ENCODE results near the gene FYN. TPM values are rescaled to one million over a fixed set of nuclear protein-coding genes. Genes with fewer than 3 reads are reported as not detected.

FYN gene
- total RNA-seq (2021; ENCODE audit: unreplicated experiment), result 18.5 TPM
- 19.3 and 20.2 TPM in 2 replicates for polyA plus RNA-seq (2012)
- percentile 66 among the genes with signal in this experiment for Bru-seq, nascent RNA
- percentile 44 among the genes with signal in this experiment for BruChase-seq, experiment 1, labeled RNA remaining after a 6-hour chase
- percentile 50 among the genes with signal in this experiment for BruChase-seq, experiment 2, labeled RNA remaining after a 2-hour chase
- long read RNA-seq, partial matches to known transcripts, result 4 of 24 reads
- long read RNA-seq, other reads (novel, unspliced or antisense), result 14 of 24 reads

DNA sequence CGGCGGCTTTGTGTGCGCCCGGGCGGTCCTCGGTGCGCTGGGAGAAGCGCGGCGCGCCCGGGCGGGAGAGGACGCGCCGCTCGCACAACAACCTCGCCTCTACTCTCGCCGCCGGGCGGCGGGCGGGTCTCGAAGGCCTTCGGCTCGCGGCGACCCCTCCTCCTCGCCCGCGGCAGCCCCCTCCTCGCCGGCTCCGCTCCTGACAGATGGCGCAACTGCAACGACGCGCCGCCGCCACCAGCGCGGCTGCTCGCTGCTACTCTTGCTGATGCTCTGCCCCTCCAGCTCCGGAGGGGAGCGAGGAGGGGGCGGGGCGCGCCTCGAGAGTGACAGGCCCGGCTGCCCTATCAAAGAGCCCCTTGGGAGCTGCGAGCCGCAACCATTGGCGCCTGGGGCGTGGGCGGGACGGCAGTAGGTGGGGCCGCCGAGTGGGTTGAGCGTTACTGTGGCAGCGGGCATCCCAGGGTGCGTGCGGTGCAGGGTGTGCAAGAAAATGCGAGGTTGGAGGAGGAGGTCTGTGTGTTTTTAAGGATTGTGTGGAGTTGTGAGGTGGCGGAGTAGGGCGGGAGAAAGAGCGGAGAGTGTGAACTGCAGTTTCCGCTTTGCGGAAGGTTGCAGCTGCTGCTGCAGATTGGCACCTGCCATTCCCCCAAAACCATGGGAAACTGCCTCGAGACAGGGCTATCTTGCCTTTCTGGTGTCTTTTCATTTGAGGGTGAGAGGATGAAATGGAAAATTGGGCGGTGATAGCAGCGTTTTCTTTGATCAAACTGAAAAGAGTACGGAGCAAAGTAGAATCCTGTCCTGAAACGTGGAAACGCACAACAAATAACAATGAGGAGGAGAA lies at the start of gene FYN:
Gene FYN, minus strand, starts transcription at position 275 of the 847 bp plus-strand sequence. CDS start 153,401 bp downstream, outside the sequence.
- Histone ChIP-seq H3K27ac (ENCODE audit: low read depth, low read length) (peak within 1 kb of the TSS; percentile 39; the same call in 1 of the 2 replicates), H3K4me1 (ENCODE audit: control insufficient read depth in 1 of 2, insufficient read depth in 2 of 2, low read length in 2 of 2) (peaks cover 6 to 13% of the 10 kb centered on the region in 2 experiments), H3K4me3 (replicated peaks in 1 of 2; ENCODE audit: low read depth in 1 of 2, low read length in 2 of 2) (peak within 1 kb of the TSS; percentile 51 to 64), H3K79me2 (ENCODE audit: insufficient read depth, low read length) (no peaks in the 10 kb centered on the region), H3K9ac (ENCODE audit: low read length) (0 out of 2 replicates have a peak within 1 kb of the TSS, but pooled peaks have one; percentile 18), H2AFZ (ENCODE audit: low read depth, low read length, poor library complexity, severe bottlenecking) (peak within 1 kb of the TSS; percentile 98), H4K20me1 (ENCODE audit: insufficient read depth) (no peaks in the 10 kb centered on the region), H3K36me3 (ENCODE audit: control insufficient read depth in 1 of 2, insufficient read depth in 2 of 2, low read length in 2 of 2) (no peaks in the 10 kb centered on the region), H3K9me2 (ENCODE audit: insufficient read depth) (no peaks in the 10 kb centered on the region), H3K4me2 (ENCODE audit: low read length) (peak within 1 kb of the TSS; percentile 97), H3K9me3 (ENCODE audit: control insufficient read depth in 1 of 2, insufficient read depth in 1 of 2, low read depth in 1 of 2, low read length in 2 of 2) (no peaks in the 10 kb centered on the region), H3K27me3 (ENCODE audit: insufficient read depth, low read length) (no peaks in the 10 kb centered on the region)
- ChIA-PET POLR2A (no interaction called here), RAD21 (ENCODE audit: low non-redundant PET in 1 of 2, low total read pairs in 2 of 2, uncharacterized antibody in 2 of 2, unreplicated experiment in 2 of 2) (no interaction called here), CTCF (interaction anchor here (0.9 to 1.0 kb wide), 2 partner anchors 16 to 19 kb away, joined by 3 to 4 read pairs; no protein-coding TSS in a partner anchor)
- intact Hi-C loops (cut with micrococcal nuclease), result loop anchor here (2.0 kb wide), 1 partner anchor 123 kb away; no protein-coding TSS in a partner anchor
- peak; percentile 96 for ATAC-seq
- no TSS peak for BruUV-seq (replicated peaks)
- DNase-seq (ENCODE audit: low read depth, low spot score), result peak; percentile 86
- TF ChIP-seq FOSL1 (IDR thresholded peaks at IDR 0.05; ENCODE audit: low read depth) (no peak), ZFX (IDR thresholded peaks at IDR 0.05) (no peak), EZH2phosphoT487 (IDR thresholded peaks at IDR 0.05; ENCODE audit: borderline replicate concordance) (no peak), YY1 (IDR thresholded peaks at IDR 0.05; ENCODE audit: extremely low read depth, insufficient replicate concordance, low read depth, low read length) (peak; percentile 18), JUND (IDR thresholded peaks at IDR 0.05) (no peak), EZH2 (IDR thresholded peaks at IDR 0.05) (no peak), SRF (IDR thresholded peaks at IDR 0.05; ENCODE audit: low read depth) (no peak), ZNF274 (IDR thresholded peaks at IDR 0.05; ENCODE audit: low read depth, low read length) (no peak), POLR2A (IDR thresholded peaks at IDR 0.05; ENCODE audit: borderline replicate concordance, extremely low read depth, insufficient read depth, insufficient read length) (no peak), POLR2AphosphoS5 (IDR thresholded peaks at IDR 0.05; ENCODE audit: low read depth, low read length) (peak; percentile 75), CBX3 (IDR thresholded peaks at IDR 0.05; ENCODE audit: low read depth) (no peak), ELF1 (IDR thresholded peaks at IDR 0.05; ENCODE audit: borderline replicate concordance, low read depth) (no peak), SIN3A (IDR thresholded peaks at IDR 0.05; ENCODE audit: low read depth) (peak; percentile 63; the same call in 1 of the 2 replicates), SP1 (IDR thresholded peaks at IDR 0.05; ENCODE audit: low read depth) (peak; percentile 97), CEBPB (IDR thresholded peaks at IDR 0.05; ENCODE audit: low read depth) (peak; percentile 66), RAD21 (IDR thresholded peaks at IDR 0.05; ENCODE audit: low read depth) (0 out of 2 replicates have a peak, but pooled peaks have one; percentile 22), TCF7L2 (IDR thresholded peaks at IDR 0.05; ENCODE audit: borderline replicate concordance, extremely low read depth, insufficient read depth, insufficient read length) (no peak)
- TF ChIP-seq, protein P1, sequence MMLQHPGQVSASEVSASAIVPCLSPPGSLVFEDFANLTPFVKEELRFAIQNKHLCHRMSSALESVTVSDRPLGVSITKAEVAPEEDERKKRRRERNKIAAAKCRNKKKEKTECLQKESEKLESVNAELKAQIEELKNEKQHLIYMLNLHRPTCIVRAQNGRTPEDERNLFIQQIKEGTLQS (IDR thresholded peaks at IDR 0.05), result no peak
- TF ChIP-seq, protein P2, sequence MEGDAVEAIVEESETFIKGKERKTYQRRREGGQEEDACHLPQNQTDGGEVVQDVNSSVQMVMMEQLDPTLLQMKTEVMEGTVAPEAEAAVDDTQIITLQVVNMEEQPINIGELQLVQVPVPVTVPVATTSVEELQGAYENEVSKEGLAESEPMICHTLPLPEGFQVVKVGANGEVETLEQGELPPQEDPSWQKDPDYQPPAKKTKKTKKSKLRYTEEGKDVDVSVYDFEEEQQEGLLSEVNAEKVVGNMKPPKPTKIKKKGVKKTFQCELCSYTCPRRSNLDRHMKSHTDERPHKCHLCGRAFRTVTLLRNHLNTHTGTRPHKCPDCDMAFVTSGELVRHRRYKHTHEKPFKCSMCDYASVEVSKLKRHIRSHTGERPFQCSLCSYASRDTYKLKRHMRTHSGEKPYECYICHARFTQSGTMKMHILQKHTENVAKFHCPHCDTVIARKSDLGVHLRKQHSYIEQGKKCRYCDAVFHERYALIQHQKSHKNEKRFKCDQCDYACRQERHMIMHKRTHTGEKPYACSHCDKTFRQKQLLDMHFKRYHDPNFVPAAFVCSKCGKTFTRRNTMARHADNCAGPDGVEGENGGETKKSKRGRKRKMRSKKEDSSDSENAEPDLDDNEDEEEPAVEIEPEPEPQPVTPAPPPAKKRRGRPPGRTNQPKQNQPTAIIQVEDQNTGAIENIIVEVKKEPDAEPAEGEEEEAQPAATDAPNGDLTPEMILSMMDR (IDR thresholded peaks at IDR 0.05 in 2 of 3, conservative IDR thresholded peaks at IDR 0.05 in 1 of 3; ENCODE audit: borderline replicate concordance in 1 of 3, insufficient read depth in 1 of 3, low read depth in 2 of 3, low read length in 2 of 3), result peak in 2 of 3 experiments; percentile 12 to 34; a peak in 2 of 6 replicates
- TF ChIP-seq, protein P3, sequence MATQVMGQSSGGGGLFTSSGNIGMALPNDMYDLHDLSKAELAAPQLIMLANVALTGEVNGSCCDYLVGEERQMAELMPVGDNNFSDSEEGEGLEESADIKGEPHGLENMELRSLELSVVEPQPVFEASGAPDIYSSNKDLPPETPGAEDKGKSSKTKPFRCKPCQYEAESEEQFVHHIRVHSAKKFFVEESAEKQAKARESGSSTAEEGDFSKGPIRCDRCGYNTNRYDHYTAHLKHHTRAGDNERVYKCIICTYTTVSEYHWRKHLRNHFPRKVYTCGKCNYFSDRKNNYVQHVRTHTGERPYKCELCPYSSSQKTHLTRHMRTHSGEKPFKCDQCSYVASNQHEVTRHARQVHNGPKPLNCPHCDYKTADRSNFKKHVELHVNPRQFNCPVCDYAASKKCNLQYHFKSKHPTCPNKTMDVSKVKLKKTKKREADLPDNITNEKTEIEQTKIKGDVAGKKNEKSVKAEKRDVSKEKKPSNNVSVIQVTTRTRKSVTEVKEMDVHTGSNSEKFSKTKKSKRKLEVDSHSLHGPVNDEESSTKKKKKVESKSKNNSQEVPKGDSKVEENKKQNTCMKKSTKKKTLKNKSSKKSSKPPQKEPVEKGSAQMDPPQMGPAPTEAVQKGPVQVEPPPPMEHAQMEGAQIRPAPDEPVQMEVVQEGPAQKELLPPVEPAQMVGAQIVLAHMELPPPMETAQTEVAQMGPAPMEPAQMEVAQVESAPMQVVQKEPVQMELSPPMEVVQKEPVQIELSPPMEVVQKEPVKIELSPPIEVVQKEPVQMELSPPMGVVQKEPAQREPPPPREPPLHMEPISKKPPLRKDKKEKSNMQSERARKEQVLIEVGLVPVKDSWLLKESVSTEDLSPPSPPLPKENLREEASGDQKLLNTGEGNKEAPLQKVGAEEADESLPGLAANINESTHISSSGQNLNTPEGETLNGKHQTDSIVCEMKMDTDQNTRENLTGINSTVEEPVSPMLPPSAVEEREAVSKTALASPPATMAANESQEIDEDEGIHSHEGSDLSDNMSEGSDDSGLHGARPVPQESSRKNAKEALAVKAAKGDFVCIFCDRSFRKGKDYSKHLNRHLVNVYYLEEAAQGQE (IDR thresholded peaks at IDR 0.05; ENCODE audit: low read depth), result no peak
- TF ChIP-seq, protein P4, sequence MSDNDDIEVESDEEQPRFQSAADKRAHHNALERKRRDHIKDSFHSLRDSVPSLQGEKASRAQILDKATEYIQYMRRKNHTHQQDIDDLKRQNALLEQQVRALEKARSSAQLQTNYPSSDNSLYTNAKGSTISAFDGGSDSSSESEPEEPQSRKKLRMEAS (IDR thresholded peaks at IDR 0.05), result no peak; the same call in 1 of the 2 replicates
